Trophoblast cell (in vitro differentiated cells and primary cell): Measurements from ENCODE around the gene SHISA4.
A peak's percentile ranks its signal among the peaks of the same experiment; 100 is the strongest.

ENCODE experiments used
- DNase-seq, 2 donors: peaks; one replicate each; pipeline ENCODE4 v3.0.0-alpha.2; 2016
- H2AFZ ChIP-seq: 2 replicates; pipeline ENCODE4 v1.6.1; 2013; ENCODE audit warnings: low read length, moderate library complexity, mild to moderate bottlenecking; ENCODE audit not compliant: insufficient read depth, poor library complexity
- H2AK5ac ChIP-seq: 2 replicates; pipeline ENCODE4 v1.6.1; 2013; ENCODE audit warnings: mild to moderate bottlenecking, low read length
- H2BK120ac ChIP-seq: 2 replicates; pipeline ENCODE4 v1.6.1; 2013; ENCODE audit warnings: low read length, mild to moderate bottlenecking, moderate library complexity; ENCODE audit not compliant: insufficient read depth, poor library complexity
- H2BK12ac ChIP-seq: 2 replicates; pipeline ENCODE4 v1.6.1; 2013; ENCODE audit warnings: mild to moderate bottlenecking, low read length, moderate library complexity
- H2BK5ac ChIP-seq: 2 replicates; pipeline ENCODE4 v1.6.1; 2013; ENCODE audit warnings: low read length, low read depth, moderate library complexity, mild to moderate bottlenecking; ENCODE audit not compliant: poor library complexity
- H3K14ac ChIP-seq: 2 replicates; pipeline ENCODE4 v1.6.1; 2013; ENCODE audit warnings: mild to moderate bottlenecking, low read length
- H3K18ac ChIP-seq: 2 replicates; pipeline ENCODE4 v1.6.1; 2013; ENCODE audit warnings: mild to moderate bottlenecking, low read length
- H3K23ac ChIP-seq: 2 replicates; pipeline ENCODE4 v1.6.1; 2013; ENCODE audit warnings: low read length
- H3K27ac ChIP-seq: 2 replicates; pipeline ENCODE4 v1.5.1; 2013; ENCODE audit warnings: low read depth, mild to moderate bottlenecking, inconsistent platforms, low read length, moderate library complexity
- H3K27me3 ChIP-seq: 2 replicates; pipeline ENCODE4 v1.6.1; 2013; ENCODE audit warnings: inconsistent platforms, mild to moderate bottlenecking, low read length, moderate library complexity; ENCODE audit not compliant: insufficient read depth
- H3K36me3 ChIP-seq, 2 experiments: 1 replicate in 1 of 2; 2 replicates in 1 of 2; pipeline ENCODE4 v1.6.1; 2013; ENCODE audit warnings: low read length in 2 of 2, mild to moderate bottlenecking in 2 of 2, moderate library complexity in 1 of 2; ENCODE audit not compliant: insufficient read depth in 2 of 2, control insufficient read depth in 1 of 2
- H3K4ac ChIP-seq: 2 replicates; pipeline ENCODE4 v1.6.1; 2013; ENCODE audit warnings: low read depth, mild to moderate bottlenecking, low read length, moderate library complexity
- H3K4me1 ChIP-seq, 2 experiments: 1 replicate in 1 of 2; 2 replicates in 1 of 2; pipeline ENCODE4 v1.6.1; 2013; ENCODE audit warnings: low read length in 2 of 2, mild to moderate bottlenecking in 2 of 2, moderate library complexity in 1 of 2; ENCODE audit not compliant: insufficient read depth in 2 of 2, control insufficient read depth in 1 of 2
- H3K4me2 ChIP-seq: 2 replicates; pipeline ENCODE4 v1.6.1; 2013; ENCODE audit warnings: inconsistent platforms, mild to moderate bottlenecking, low read length, moderate library complexity
- H3K4me3 ChIP-seq: 2 replicates; pipeline ENCODE4 v1.5.1; 2013; ENCODE audit warnings: mild to moderate bottlenecking, low read depth, low read length, inconsistent platforms
- H3K79me1 ChIP-seq: one replicate; pipeline ENCODE4 v1.6.1; 2013; ENCODE audit warnings: low read length
- H3K79me2 ChIP-seq: 2 replicates; pipeline ENCODE4 v1.6.1; 2013; ENCODE audit warnings: low read length, mild to moderate bottlenecking; ENCODE audit not compliant: control insufficient read depth, insufficient read depth, poor library complexity
- H3K9ac ChIP-seq: 2 replicates; pipeline ENCODE4 v1.6.1; 2013; ENCODE audit warnings: mild to moderate bottlenecking, low read length
- H3K9me3 ChIP-seq: 2 replicates; pipeline ENCODE4 v1.6.1; 2013; ENCODE audit warnings: low read depth, mild to moderate bottlenecking, control low read depth, inconsistent platforms, low read length; ENCODE audit not compliant: insufficient read depth
- H4K12ac ChIP-seq: 2 replicates; pipeline ENCODE4 v1.6.1; 2013; ENCODE audit warnings: low read depth, mild to moderate bottlenecking, low read length, moderate library complexity
- H4K8ac ChIP-seq: 2 replicates; pipeline ENCODE4 v1.6.1; 2013; ENCODE audit warnings: low read depth, mild to moderate bottlenecking, low read length, moderate library complexity
- H4K91ac ChIP-seq: one replicate; pipeline ENCODE4 v1.6.1; 2013; ENCODE audit warnings: low read depth, mild to moderate bottlenecking, low read length, moderate library complexity
- WGBS: extraction: QIAGEN DNeasy Blood & Tissue Kit; methylation state at CpG from one replicate; pipeline ENCODE4 v1.1.7; 2013; ENCODE audit warnings: missing lambda C conversion rate; ENCODE audit not compliant: insufficient read length, insufficient coverage; ENCODE audit errors: extremely low coverage; 5-methylcytosine and 5-hydroxymethylcytosine counted together

The SHISA4 gene

DNA sequence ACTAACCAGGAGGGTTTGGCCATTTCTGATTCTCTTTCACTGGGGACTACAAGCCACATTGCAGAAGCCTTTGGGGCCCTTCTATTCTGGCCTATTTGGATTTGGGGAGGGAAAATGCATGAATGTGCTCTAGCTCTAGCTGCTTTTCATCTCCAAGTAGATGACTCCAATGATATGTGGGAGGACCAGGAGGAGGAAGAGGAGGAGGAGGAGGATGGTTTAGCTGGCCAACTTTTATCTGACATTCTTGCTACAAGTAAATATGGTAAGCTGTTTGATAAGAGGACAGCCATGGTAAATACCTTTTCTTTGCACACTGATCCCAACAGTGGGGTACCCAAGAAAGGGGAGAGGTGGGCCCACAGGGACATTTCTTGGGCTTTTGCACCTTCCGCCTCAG is 14.0 kb upstream of the SHISA4 start:
- H2AK5ac ChIP-seq: no peak overlapping the region
- peaks cover 30 to 56% of the 10 kb centered on the region in 2 experiments for H3K36me3 ChIP-seq
- peaks cover 0 to 3% of the 10 kb centered on the region in 2 experiments for H3K4me1 ChIP-seq
- H2BK12ac ChIP-seq: no peak overlapping the region
- H4K91ac ChIP-seq: no peak overlapping the region
- no peak overlapping the region for H2BK5ac ChIP-seq
- no peaks in the 10 kb centered on the region for H3K79me1 ChIP-seq
- H4K12ac ChIP-seq: no peak overlapping the region
- no CpG with 5 or more reads among the region's 1 CpG for WGBS
- no peak overlapping the region for H3K9ac ChIP-seq
- no peaks in the 10 kb centered on the region for H3K9me3 ChIP-seq
- no peaks in the 10 kb centered on the region for H3K27me3 ChIP-seq
- no peak overlapping the region for H3K4me2 ChIP-seq
- H3K27ac ChIP-seq: no peak overlapping the region
- H3K23ac ChIP-seq: no peak overlapping the region
- no peak overlapping the region for H3K18ac ChIP-seq
- H2BK120ac ChIP-seq: no peak overlapping the region
- no peak overlapping the region for H3K4me3 ChIP-seq
- no peak overlapping the region for H3K4ac ChIP-seq
- H3K79me2 ChIP-seq: no peaks in the 10 kb centered on the region
- no peak overlapping the region for H3K14ac ChIP-seq
- H2AFZ ChIP-seq: no peak overlapping the region
- H4K8ac ChIP-seq: no peak overlapping the region
- DNase-seq: no peak

DNA sequence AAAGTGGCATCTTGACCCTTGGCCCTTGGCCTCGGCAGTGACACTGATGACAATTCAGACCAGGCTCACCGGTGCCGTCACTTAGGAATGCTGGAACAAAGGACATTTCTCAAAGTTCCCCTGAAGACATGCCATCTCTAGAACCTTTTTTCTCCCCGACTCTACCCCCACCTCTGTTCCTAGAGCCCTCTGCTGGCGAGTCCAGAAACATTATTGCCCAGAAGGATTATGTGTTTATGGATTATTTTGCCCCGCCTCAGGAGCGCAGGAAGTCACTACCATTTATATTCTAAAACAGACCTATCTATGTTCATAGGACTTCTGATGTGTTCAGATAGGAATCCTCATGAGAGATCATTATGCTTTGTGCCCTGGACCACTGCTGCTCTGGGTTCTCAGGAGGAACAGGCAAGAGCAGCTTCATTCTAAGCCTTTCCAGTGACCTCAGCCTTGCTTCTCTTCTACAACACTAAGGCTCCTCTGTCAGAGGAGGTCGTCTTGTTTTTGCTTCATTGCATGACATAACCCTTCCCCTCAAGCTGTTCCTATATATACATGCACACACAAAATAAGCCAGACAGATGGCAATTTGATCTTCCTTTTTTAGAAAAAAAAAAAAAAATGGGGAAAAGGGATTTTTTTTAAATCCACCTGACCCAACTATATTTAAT is 12.4 kb upstream of the SHISA4 start:
- H4K91ac ChIP-seq: no peak overlapping the region
- H2BK5ac ChIP-seq: no peak overlapping the region
- H3K4me1 ChIP-seq: peaks cover 2 to 7% of the 10 kb centered on the region in 2 experiments
- H3K4ac ChIP-seq: no peak overlapping the region
- DNase-seq: peak in 1 of 2 donors; percentile 31
- peaks cover 23 to 44% of the 10 kb centered on the region in 2 experiments for H3K36me3 ChIP-seq
- WGBS: no CpG with 5 or more reads among the region's 8 CpGs
- H3K27ac ChIP-seq: no peak overlapping the region
- H4K12ac ChIP-seq: no peak overlapping the region
- H2AFZ ChIP-seq: no peak overlapping the region
- no peaks in the 10 kb centered on the region for H3K9me3 ChIP-seq
- H2BK12ac ChIP-seq: no peak overlapping the region
- H3K9ac ChIP-seq: no peak overlapping the region
- no peaks in the 10 kb centered on the region for H3K27me3 ChIP-seq
- H2BK120ac ChIP-seq: no peak overlapping the region
- no peak overlapping the region for H2AK5ac ChIP-seq
- no peak overlapping the region for H3K14ac ChIP-seq
- H3K23ac ChIP-seq: no peak overlapping the region
- H4K8ac ChIP-seq: no peak overlapping the region
- no peaks in the 10 kb centered on the region for H3K79me1 ChIP-seq
- H3K4me3 ChIP-seq: no peak overlapping the region
- no peak overlapping the region for H3K4me2 ChIP-seq
- H3K18ac ChIP-seq: no peak overlapping the region
- no peaks in the 10 kb centered on the region for H3K79me2 ChIP-seq

DNA sequence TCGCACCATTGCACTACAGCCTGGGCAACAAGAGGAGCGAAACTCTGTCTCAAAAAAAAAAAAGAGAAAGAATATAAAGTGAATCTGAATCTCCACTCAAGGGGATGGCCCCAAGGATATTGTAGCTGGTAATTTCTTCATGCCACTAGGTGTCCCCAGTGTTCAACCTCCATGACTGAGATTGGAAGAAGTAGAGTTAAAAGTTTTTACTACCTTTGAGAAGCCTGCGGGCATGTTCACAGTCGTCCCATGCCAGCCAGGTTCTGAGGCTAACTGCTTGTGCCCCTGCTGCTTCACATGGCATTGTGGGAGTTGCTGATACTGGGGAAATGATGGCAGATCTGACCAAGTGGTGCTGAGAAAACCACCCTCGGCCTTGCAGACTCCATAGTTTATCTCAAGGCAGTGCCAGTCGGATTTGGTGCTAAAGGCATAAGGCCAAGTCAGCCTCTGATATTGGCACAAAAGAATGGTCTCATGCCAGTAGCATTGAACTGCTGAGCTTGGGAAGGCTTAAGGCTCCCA is 10.8 kb upstream of the SHISA4 start:
- Histone ChIP-seq H2AFZ (no peak overlapping the region), H3K27me3 (no peaks in the 10 kb centered on the region), H3K23ac (no peak overlapping the region), H3K9me3 (no peaks in the 10 kb centered on the region), H2BK5ac (no peak overlapping the region), H4K91ac (no peak overlapping the region), H3K4me2 (no peak overlapping the region), H3K18ac (no peak overlapping the region), H2AK5ac (no peak overlapping the region), H3K4me3 (no peak overlapping the region), H2BK12ac (no peak overlapping the region), H2BK120ac (no peak overlapping the region), H3K14ac (no peak overlapping the region), H3K9ac (no peak overlapping the region), H3K4ac (no peak overlapping the region), H3K36me3 (peaks cover 13 to 28% of the 10 kb centered on the region in 2 experiments), H3K4me1 (peaks cover 7 to 16% of the 10 kb centered on the region in 2 experiments), H3K27ac (no peak overlapping the region), H4K12ac (no peak overlapping the region), H3K79me1 (no peaks in the 10 kb centered on the region), H3K79me2 (no peaks in the 10 kb centered on the region), H4K8ac (no peak overlapping the region)
- no CpG with 5 or more reads among the region's 6 CpGs for WGBS
- peak; percentile 37 to 71 for DNase-seq

DNA sequence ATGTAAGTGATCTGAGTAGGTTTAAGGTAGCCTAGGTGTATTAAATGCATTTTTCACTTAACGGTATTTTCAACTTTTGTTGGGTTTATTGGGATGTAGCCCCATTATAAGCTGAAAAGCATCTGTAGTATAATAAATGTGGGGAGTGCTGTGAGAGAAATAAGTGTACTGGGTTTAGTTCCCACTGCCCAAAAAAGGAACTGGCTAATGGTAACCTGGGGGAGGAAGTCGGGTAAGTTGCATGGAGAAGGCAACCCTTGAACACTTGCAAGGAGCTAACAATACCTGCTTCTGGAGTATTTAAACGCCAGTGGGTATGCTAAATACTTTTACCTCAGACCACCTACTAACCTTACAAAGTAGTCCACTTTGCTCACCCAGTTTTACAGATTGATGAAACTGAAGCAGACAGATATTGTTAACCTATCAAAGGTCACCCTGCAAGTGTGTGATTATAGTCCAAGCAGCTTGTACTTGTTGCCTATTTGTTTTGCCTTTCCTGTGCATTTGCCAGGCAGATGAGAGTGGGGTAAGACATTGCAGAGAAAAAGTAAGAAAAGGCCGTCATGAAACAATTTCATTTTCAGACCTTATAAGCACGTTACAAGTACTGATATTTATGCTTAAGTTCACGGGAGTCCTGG is 7.6 kb upstream of the SHISA4 start:
- H3K79me2 ChIP-seq: peaks cover 1% of the 10 kb centered on the region
- H4K12ac ChIP-seq: no peak overlapping the region
- no peak overlapping the region for H4K91ac ChIP-seq
- H3K27me3 ChIP-seq: no peaks in the 10 kb centered on the region
- H3K27ac ChIP-seq: peak overlapping the region; percentile 12
- no peak overlapping the region for H3K4me2 ChIP-seq
- H3K4me1 ChIP-seq: peaks cover 29 to 31% of the 10 kb centered on the region in 2 experiments
- H2BK12ac ChIP-seq: no peak overlapping the region
- H3K4me3 ChIP-seq: no peak overlapping the region
- no peak overlapping the region for H3K23ac ChIP-seq
- no peak overlapping the region for H2BK5ac ChIP-seq
- no peak overlapping the region for H3K18ac ChIP-seq
- no peak overlapping the region for H2AK5ac ChIP-seq
- DNase-seq: no peak
- no CpG with 5 or more reads among the region's 6 CpGs for WGBS
- H3K14ac ChIP-seq: no peak overlapping the region
- peaks cover 1 to 6% of the 10 kb centered on the region in 2 experiments for H3K36me3 ChIP-seq
- peaks cover 5% of the 10 kb centered on the region for H3K79me1 ChIP-seq
- no peak overlapping the region for H4K8ac ChIP-seq
- no peaks in the 10 kb centered on the region for H3K9me3 ChIP-seq
- H3K4ac ChIP-seq: no peak overlapping the region
- H2AFZ ChIP-seq: no peak overlapping the region
- H2BK120ac ChIP-seq: no peak overlapping the region
- no peak overlapping the region for H3K9ac ChIP-seq
